Ovary (tissue), 9 donors: ENCODE data around the gene GLB1L. TPM values are rescaled to one million over a fixed set of nuclear protein-coding genes. Genes with fewer than 3 reads are reported as not detected.
A peak's percentile ranks its signal among the peaks of the same experiment; 100 is the strongest.

Experiments used
- DNase-seq, 5 donors: peaks; one replicate each; pipeline ENCODE4 v3.0.0-alpha.2; 2019 to 2020
- H3K27ac ChIP-seq, 2 donors: fragments of 200-600 bp; one replicate each; pipeline versions ENCODE4 v1.5.1 to v1.8.0; 2019 to 2022
- H3K27me3 ChIP-seq: fragments of 200-600 bp; one replicate; pipeline ENCODE4 v1.8.0; 2022
- H3K36me3 ChIP-seq: fragments of 200-600 bp; sonication (generic); one replicate; pipeline ENCODE4 v1.5.1; 2019
- H3K4me1 ChIP-seq: one replicate; pipeline ENCODE4 v1.8.1; 2013; ENCODE audit warnings: mild to moderate bottlenecking, moderate library complexity; ENCODE audit not compliant: insufficient read depth
- H3K4me3 ChIP-seq: fragments of 200-600 bp; sonication (generic); one replicate; pipeline ENCODE4 v1.5.1; 2017
- H3K9me3 ChIP-seq, 2 donors: fragments of 200-600 bp in 1 of 2; sonication (generic) in 1 of 2; one replicate each; pipeline versions ENCODE4 v1.5.1 to v1.8.1; 2013 to 2019; ENCODE audit warnings: mild to moderate bottlenecking in 1 of 2, moderate library complexity in 1 of 2
- EP300 ChIP-seq: sonication (generic); formaldehyde crosslinking; IDR thresholded peaks from one replicate; pipeline ENCODE4 v1.6.1; 2017; ENCODE audit warnings: antibody characterized with exemption
- POLR2A ChIP-seq: fragments of 450-650 bp; IDR thresholded peaks from one replicate; pipeline ENCODE4 v1.6.1; 2017; ENCODE audit warnings: antibody characterized with exemption, mild to moderate bottlenecking, moderate library complexity
- WGBS, 3 donors: extraction: QIAGEN DNeasy Blood & Tissue Kit in 1 of 3; methylation state at CpG; one replicate each; pipeline versions ENCODE4 v1.1.5 to v1.1.7; 2013 to 2017; 5-methylcytosine and 5-hydroxymethylcytosine counted together
- intact Hi-C, 4 donors: fragments of 100-400 bp; cut with DNase I; formaldehyde crosslinking; loops; one replicate each; pipeline versions ENCODE4 v1.11.0 to v1.15.1; 2022 to 2023
- polyA plus RNA-seq, 2 donors: library from polyadenylated mRNA; stranded (reverse); fragments of 200-250 nt in 1 of 2; fragments of 350-450 nt in 1 of 2; fragmentation: Illumina TruSeq in 1 of 2; extraction: RNeasy Lipid Tissue Mini Kit (QIAGEN cat#74804) in 1 of 2; gene quantifications; one replicate each; pipeline ENCODE4 v1.2.3, GENCODE V29; 2013 to 2014
- total RNA-seq, 7 donors: library from RNA; depleted of rRNA in 2 of 7; stranded (reverse); fragments of >200 nt in 2 of 7; fragmentation: NEBNext Ultra II Directional in 3 of 7; extraction: Animal tissue kit (Norgen Biotek cat#: 25700) in 3 of 7; gene quantifications; one replicate each; pipeline versions ENCODE4 v1.1.0 to v1.2.4, GENCODE V29; 2016 to 2023
- TF ChIP-seq, protein P1 (sequence below), 3 donors: fragments of 450-650 bp in 2 of 3; fragments of 200-600 bp in 1 of 3; IDR thresholded peaks; one replicate each; pipeline versions ENCODE4 v1.5.1 to v1.8.0; 2016 to 2022; ENCODE audit warnings: antibody characterized with exemption in 3 of 3, mild to moderate bottlenecking in 1 of 3
- donor health status: DM: no; HTN: no; CAD: no; lungs with moderate emphysema.
- donor health status: DM: no; HTN: no; CAD: no.
- donor health status: Bipolar disorder and iron deficiency.
- donor health status: DM: yes; HTN: yes; CAD: no.
- donor health status: DM: no; HTN: no; CAD: no.
- donor health status: DM: yes; HTN: yes; CAD: no.

Gene GLB1L
- total and polyA plus RNA-seq, 9 donors, result 5.7 to 20.3 (median 13.9) TPM

DNA sequence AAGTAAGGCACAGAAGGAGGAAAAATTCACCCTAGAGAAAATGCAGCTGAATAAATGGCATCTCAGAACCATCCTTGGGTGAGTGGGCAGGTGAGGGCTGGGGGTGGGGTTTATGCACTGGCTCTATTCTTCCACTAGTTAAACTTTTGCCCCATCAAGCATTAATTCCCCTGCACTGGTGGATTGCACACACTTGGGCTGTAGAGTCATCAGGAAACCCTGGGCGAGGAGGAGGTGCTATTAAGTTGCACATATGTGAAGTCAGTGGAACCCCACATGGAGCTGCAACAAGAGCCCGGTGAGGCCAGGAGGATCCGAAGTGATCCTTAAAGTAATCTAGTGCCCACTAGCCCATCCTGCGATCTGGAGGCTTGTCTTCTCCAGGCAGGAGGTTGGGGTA lies 27.1 kb upstream of the GLB1L start:
- Histone ChIP-seq H3K4me1 (no peaks in the 10 kb centered on the region), H3K9me3 (no peaks in the 10 kb centered on the region), H3K36me3 (no peaks in the 10 kb centered on the region), H3K27me3 (no peaks in the 10 kb centered on the region), H3K27ac (no peak overlapping the region), H3K4me3 (no peak overlapping the region)
- TF ChIP-seq POLR2A (no peak), EP300 (no peak)
- TF ChIP-seq, protein P1, sequence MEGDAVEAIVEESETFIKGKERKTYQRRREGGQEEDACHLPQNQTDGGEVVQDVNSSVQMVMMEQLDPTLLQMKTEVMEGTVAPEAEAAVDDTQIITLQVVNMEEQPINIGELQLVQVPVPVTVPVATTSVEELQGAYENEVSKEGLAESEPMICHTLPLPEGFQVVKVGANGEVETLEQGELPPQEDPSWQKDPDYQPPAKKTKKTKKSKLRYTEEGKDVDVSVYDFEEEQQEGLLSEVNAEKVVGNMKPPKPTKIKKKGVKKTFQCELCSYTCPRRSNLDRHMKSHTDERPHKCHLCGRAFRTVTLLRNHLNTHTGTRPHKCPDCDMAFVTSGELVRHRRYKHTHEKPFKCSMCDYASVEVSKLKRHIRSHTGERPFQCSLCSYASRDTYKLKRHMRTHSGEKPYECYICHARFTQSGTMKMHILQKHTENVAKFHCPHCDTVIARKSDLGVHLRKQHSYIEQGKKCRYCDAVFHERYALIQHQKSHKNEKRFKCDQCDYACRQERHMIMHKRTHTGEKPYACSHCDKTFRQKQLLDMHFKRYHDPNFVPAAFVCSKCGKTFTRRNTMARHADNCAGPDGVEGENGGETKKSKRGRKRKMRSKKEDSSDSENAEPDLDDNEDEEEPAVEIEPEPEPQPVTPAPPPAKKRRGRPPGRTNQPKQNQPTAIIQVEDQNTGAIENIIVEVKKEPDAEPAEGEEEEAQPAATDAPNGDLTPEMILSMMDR (IDR thresholded peaks at IDR 0.05), result no peak
- DNase-seq, result no peak
- WGBS, 3 donors, result 73 to 82% (median 74%) methylated on average over 4 of the region's 4 CpGs
- intact Hi-C loops, result loop anchor here in 2 of 4 donors (10.0 kb wide), 1 partner anchor 252 kb away; no protein-coding TSS in a partner anchor

DNA sequence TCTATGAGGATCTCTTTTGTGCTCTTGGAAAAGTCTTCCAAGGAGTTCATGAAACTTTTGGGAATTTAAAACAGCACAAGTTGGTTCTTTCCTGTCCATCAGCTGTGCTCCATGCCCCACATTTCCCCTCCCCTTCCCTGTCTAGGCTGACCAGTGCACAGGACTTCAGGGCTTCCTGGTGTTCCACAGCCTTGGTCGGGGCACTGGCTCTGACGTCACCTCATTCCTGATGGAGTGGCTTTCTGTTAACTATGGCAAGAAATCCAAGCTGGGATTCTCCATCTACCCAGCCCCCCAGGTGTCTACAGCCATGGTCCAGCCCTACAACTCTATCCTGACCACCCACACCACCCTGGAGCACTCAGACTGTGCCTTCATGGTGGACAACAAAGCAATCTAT lies 25.8 kb upstream of the GLB1L start:
- 69 to 74% (median 70%) methylated on average over 2 of the region's 2 CpGs for WGBS, 3 donors
- H3K9me3 ChIP-seq, result no peaks in the 10 kb centered on the region
- intact Hi-C loops, result loop anchor here in 2 of 4 donors (10.0 kb wide), 1 partner anchor 254 kb away; no protein-coding TSS in a partner anchor

DNA sequence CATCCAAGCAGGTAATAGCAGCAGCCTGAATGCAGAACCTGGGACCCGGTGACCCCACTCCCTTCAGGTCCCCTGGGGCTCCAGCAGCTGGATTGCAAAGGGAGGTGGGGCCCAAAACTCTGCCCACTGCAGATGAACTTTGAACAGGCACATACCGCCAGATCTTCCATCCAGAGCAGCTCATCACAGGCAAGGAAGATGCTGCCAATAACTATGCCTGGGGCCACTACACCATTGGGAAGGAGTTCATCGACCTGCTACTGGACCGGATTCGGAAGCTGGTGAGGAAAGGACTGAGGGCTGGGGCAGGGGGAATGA lies 24.8 kb upstream of the GLB1L start:
- H3K4me1 ChIP-seq, result no peaks in the 10 kb centered on the region
- no peaks in the 10 kb centered on the region for H3K36me3 ChIP-seq
- intact Hi-C loops, result loop anchor here in 2 of 4 donors (10.0 kb wide), 1 partner anchor 255 kb away; no protein-coding TSS in a partner anchor
- 72 to 83% (median 80%) methylated on average over 5 of the region's 5 CpGs for WGBS, 3 donors
- TF ChIP-seq, protein P1 (IDR thresholded peaks at IDR 0.05), result no peak
- TF ChIP-seq POLR2A, result no peak
- no peak for TF ChIP-seq EP300
- no peak overlapping the region for H3K27ac ChIP-seq
- no peak overlapping the region for H3K4me3 ChIP-seq
- H3K9me3 ChIP-seq, result no peaks in the 10 kb centered on the region
- no peaks in the 10 kb centered on the region for H3K27me3 ChIP-seq
- DNase-seq, result no peak

More for the DNA sequence above, 25.8 kb upstream of the GLB1L start:
- no peak for DNase-seq
- H3K27me3 ChIP-seq, result no peaks in the 10 kb centered on the region
- H3K36me3 ChIP-seq, result no peaks in the 10 kb centered on the region
- H3K27ac ChIP-seq, result no peak overlapping the region
- TF ChIP-seq, protein P1 (IDR thresholded peaks at IDR 0.05), result no peak
- no peak for TF ChIP-seq POLR2A
- no peak for TF ChIP-seq EP300
- H3K4me1 ChIP-seq, result no peaks in the 10 kb centered on the region
- no peak overlapping the region for H3K4me3 ChIP-seq

DNA sequence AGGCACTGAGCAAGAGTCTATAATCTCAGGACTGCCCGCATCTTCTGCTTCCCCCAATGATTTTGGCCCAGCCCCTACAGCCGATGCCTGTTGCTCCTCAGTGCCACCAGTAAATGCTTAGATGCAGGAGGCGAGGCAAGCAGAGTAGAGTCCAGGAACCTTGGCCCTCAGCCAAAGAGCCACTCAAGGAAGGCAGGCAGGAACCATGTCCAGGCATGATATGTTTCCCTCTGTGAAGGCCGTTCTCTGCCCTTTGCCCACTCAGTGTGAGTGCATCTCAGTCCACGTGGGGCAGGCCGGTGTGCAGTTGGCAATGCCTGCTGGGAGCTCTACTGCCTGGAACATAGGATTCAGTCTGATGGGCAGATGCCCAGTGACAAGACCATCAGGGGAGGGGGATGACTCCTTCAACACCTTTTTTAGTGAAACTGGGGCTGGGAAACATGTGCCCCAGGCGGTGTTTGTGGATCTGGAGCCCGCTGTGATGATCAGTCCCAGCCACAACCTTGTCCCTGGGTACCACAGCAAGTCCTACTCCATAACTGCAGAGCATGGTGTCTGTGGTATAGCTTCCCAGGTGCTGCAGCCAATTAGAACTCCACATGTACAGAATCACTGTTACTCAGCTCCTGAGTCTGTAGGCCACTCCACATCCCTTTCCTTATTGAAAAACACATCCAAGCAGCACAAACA lies 24.3 kb upstream of the GLB1L start:
- Histone ChIP-seq H3K4me1 (no peaks in the 10 kb centered on the region), H3K27ac (no peak overlapping the region), H3K36me3 (no peaks in the 10 kb centered on the region), H3K4me3 (no peak overlapping the region), H3K27me3 (no peaks in the 10 kb centered on the region), H3K9me3 (no peaks in the 10 kb centered on the region)
- TF ChIP-seq, protein P1 (IDR thresholded peaks at IDR 0.05), result no peak
- TF ChIP-seq EP300 (no peak), POLR2A (no peak)
- intact Hi-C loops, result loop anchor here in 2 of 4 donors (10.0 kb wide), 1 partner anchor 255 kb away; no protein-coding TSS in a partner anchor
- 51 to 63% (median 53%) methylated on average over 8 of the region's 8 CpGs for WGBS, 3 donors
- DNase-seq, result peak in 1 of 5 donors; percentile 22
